ENCODE measurements around the gene NGEF.

Gene NGEF

DNA sequence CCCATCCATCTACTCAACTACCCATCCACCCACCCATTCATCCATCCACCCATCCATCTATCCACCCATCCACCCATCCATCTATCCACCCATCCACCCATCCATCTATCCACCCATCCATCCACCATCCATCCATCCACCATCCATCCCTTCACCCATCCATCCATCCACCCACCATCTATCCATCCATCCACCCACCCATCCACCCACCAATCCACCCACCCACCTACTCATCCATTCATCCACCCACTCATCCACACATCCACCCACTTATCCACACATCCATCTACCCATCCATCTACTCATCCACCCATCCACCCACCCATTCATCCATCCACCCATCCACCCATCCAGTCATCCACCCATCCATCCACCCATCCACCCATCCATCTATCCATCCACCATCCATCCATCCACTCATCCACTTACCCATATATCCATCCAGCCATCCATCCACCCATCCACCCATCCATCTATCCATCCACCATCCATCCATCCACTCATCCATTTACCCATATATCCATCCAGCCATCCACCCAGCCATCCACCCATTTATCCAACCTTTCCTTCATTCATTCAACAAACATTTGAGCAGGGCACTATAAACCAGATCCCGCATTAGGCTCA is 2.1 kb upstream of the NGEF start:
- TF ChIP-seq SIN3A (IDR thresholded peaks at IDR 0.05; ENCODE audit: borderline replicate concordance, insufficient read depth, low read length) (no peak), TAF1 (IDR thresholded peaks at IDR 0.05; ENCODE audit: borderline replicate concordance, insufficient read depth, low read length) (no peak)

DNA sequence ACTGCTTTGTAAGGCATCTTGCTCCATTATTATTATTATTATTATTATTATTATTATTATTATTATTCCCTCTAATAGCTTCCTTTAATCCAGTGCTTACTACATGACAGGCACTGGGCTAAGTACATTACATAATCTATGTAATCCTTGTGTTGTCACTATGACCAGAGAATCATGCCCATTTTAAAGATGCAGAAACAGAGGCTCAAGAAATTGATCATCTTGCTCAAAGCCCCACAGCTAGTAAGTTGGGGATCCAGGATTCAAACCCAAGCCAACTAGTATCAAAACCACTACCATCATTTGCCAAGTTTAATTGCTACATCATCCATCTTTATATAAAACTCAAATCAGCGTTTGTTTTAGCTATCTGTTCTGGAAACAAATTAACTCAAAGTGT is 594 bp upstream of the NGEF start:
- TF ChIP-seq FOXP2 (optimal IDR thresholded peaks at IDR 0.05; ENCODE audit: borderline replicate concordance, extremely low read depth, extremely low read length, insufficient read depth) (no peak), TAF1 (IDR thresholded peaks at IDR 0.05; ENCODE audit: borderline replicate concordance, insufficient read depth, low read length) (no peak), POLR2AphosphoS5 (IDR thresholded peaks at IDR 0.05; ENCODE audit: low read depth, low read length) (no peak), SIN3A (IDR thresholded peaks at IDR 0.05; ENCODE audit: borderline replicate concordance, insufficient read depth, low read length) (no peak)
- TF ChIP-seq, protein P1, sequence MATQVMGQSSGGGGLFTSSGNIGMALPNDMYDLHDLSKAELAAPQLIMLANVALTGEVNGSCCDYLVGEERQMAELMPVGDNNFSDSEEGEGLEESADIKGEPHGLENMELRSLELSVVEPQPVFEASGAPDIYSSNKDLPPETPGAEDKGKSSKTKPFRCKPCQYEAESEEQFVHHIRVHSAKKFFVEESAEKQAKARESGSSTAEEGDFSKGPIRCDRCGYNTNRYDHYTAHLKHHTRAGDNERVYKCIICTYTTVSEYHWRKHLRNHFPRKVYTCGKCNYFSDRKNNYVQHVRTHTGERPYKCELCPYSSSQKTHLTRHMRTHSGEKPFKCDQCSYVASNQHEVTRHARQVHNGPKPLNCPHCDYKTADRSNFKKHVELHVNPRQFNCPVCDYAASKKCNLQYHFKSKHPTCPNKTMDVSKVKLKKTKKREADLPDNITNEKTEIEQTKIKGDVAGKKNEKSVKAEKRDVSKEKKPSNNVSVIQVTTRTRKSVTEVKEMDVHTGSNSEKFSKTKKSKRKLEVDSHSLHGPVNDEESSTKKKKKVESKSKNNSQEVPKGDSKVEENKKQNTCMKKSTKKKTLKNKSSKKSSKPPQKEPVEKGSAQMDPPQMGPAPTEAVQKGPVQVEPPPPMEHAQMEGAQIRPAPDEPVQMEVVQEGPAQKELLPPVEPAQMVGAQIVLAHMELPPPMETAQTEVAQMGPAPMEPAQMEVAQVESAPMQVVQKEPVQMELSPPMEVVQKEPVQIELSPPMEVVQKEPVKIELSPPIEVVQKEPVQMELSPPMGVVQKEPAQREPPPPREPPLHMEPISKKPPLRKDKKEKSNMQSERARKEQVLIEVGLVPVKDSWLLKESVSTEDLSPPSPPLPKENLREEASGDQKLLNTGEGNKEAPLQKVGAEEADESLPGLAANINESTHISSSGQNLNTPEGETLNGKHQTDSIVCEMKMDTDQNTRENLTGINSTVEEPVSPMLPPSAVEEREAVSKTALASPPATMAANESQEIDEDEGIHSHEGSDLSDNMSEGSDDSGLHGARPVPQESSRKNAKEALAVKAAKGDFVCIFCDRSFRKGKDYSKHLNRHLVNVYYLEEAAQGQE (IDR thresholded peaks at IDR 0.05; ENCODE audit: insufficient read depth in 1 of 2, low read depth in 2 of 2, low read length in 2 of 2): no peak

DNA sequence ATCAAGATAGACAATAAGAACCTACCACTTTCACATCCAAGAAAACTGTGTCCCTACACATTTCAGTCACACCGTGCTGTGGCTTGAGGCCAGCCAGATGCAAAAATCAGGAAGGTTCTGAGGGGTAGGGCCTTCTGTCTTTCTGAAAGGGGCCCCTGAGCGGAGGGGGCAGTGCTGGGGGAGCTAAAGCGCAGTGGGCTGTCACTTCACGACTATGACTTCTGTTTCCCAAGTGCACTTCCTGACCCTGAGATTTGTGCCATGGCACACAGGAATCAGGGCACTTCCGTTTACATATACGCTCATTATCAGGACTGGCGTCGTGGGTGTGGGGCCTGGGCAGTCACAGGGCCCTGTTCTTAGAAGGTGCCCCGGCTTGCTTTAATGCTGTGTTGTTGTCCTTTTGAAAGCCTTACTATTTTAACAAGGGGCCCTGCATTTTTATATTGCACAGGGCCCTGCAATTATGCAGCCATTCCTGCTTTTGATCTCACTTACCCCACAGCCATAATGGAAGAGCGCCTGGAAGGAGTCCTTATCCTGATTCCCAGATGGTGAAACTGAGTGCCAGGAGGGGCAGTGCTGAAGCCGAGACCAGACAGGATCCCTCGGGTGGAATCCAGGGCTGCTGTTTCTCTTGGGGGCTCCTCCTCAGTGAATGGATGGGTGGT is 620 bp downstream of the NGEF start:
- TF ChIP-seq, protein P1 (IDR thresholded peaks at IDR 0.05; ENCODE audit: insufficient read depth in 1 of 2, low read depth in 2 of 2, low read length in 2 of 2): no peak
- TF ChIP-seq FOXP2 (optimal IDR thresholded peaks at IDR 0.05; ENCODE audit: borderline replicate concordance, extremely low read depth, extremely low read length, insufficient read depth): no peak

DNA sequence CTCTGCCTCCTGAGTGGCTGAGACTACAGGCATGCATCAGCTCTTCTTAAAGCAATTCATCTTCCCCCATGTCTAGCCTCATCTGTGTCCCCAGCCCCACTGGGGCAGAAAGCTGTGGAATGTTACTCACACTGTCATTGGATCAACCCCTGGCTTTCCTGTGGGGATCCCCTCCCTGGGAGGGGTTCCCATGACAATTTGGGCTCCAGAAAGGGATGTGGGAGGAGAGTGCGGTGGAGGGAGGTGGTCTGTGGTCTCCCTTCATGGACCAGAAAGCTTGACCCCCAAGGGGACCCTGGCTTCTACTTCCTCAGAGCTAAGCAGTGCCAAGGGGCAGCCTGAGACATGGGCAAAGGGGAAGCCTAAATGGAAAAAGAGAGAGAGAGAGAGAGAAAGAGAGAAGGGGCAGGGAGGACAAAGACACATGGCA is 1.3 kb downstream of the NGEF start:
- TF ChIP-seq, protein P1 (IDR thresholded peaks at IDR 0.05; ENCODE audit: insufficient read depth in 1 of 2, low read depth in 2 of 2, low read length in 2 of 2): no peak
- no peak for TF ChIP-seq SIN3A (IDR thresholded peaks at IDR 0.05; ENCODE audit: borderline replicate concordance, insufficient read depth, low read length)
- TF ChIP-seq TAF1 (IDR thresholded peaks at IDR 0.05; ENCODE audit: borderline replicate concordance, insufficient read depth, low read length): no peak
- TF ChIP-seq FOXP2 (optimal IDR thresholded peaks at IDR 0.05; ENCODE audit: borderline replicate concordance, extremely low read depth, extremely low read length, insufficient read depth): no peak
- no peak for TF ChIP-seq POLR2AphosphoS5 (IDR thresholded peaks at IDR 0.05; ENCODE audit: low read depth, low read length)

DNA sequence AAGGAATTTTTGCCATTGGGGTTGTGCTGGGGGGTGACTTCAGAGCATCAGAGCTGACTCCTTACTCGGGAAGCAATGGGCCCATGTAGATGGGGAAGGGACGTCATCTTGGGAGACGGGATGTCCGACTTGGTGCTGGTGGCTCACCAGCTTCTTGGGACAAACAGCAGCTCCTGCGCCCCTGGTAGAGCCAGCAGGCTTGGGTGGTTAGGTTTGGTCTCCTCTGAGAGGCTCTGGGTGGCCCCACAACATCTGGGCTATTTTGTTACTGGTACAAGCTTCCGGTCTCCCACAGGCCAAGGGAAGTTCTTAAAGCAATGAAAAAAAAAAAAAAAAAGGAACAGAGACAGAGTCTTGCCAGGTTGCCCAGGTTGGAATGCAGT is 1.8 kb downstream of the NGEF start:
- no peak for TF ChIP-seq TAF1 (IDR thresholded peaks at IDR 0.05; ENCODE audit: borderline replicate concordance, insufficient read depth, low read length)
- no peak for TF ChIP-seq FOXP2 (optimal IDR thresholded peaks at IDR 0.05; ENCODE audit: borderline replicate concordance, extremely low read depth, extremely low read length, insufficient read depth)
- no peak for TF ChIP-seq SIN3A (IDR thresholded peaks at IDR 0.05; ENCODE audit: borderline replicate concordance, insufficient read depth, low read length)
- no peak for TF ChIP-seq POLR2AphosphoS5 (IDR thresholded peaks at IDR 0.05; ENCODE audit: low read depth, low read length)
- TF ChIP-seq, protein P1 (IDR thresholded peaks at IDR 0.05; ENCODE audit: insufficient read depth in 1 of 2, low read depth in 2 of 2, low read length in 2 of 2): no peak
